Endometrial microvascular endothelial cells (primary cell): ENCODE results near the gene MRPL20. TPM values are rescaled to one million over a fixed set of nuclear protein-coding genes. Genes with fewer than 3 reads are reported as not detected.
"Not testable (repeated sequence)": the region's sequence is repeated elsewhere in the genome, so short reads cannot be mapped to it uniquely, and the experiment has no call there.

Experiments
- in situ Hi-C: cut with HindIII; loops from 2 replicates; pipeline ENCODE4 v1.10.0; 2017; ENCODE audit warnings: low sequenced_read_pairs, low pct_unique_long_range_greater_than_20kb; ENCODE audit errors: inconsistent ontology term
- total RNA-seq: library from RNA; depleted of rRNA; stranded (reverse); fragments of >200 nt; gene quantifications from one replicate; pipeline ENCODE4 v1.2.3, GENCODE V29; 2015; ENCODE audit errors: inconsistent ontology term

MRPL20 gene
- total RNA-seq, 1 donor from 2014 or later: 180 TPM

DNA sequence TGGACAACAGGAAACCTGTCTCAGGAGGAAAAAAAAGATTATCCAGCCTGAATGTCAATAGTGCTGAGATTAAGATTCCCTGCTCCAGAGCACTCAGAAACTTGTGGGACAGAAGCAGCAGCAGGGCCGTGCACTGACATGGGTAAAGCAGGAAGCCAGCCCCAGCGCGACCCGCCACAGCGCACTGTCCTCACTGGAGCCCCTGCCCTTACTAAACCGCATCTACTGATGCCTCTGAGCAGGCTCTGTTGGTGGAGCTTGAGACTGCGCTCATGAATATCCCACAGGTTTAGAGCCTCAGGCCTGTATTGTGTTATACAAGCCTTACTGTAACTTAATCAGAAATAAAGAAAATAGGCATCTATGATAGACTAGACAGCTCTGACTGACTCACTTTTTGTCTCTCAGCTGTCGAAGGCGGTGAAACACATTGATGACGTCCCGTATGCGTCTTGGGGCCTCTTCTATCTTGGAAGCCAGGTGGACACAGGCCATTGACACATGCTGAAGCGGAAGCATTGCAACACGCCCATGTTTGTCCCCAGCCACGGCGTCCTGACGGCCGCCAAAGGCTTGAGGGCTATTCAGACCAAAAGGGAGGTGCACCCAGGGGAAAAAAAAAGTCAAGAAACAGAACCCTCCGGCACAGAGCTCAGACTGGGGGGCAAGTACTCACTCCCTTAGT lies 9.1 kb downstream of the MRPL20 start:
- in situ Hi-C loops: no loop called here

DNA sequence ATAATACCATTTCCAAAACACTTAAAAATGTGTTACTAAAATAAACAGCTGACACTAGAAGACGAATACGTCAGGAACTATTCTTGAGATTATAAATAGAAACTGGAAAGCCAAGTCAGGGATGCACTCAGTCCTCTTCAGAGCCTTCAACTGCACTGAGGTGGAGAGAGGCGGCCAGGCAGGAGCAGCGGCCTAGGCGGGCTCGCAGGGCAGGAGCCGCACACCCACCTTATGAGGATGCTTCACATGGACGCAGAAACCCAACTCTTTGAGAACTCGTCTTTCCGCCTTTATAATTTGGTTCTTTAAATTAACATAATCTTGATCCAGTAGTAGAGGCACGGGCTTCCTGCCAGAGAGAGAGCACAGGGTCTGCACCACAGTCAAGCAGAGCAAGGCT lies 11.9 kb downstream of the MRPL20 start:
- in situ Hi-C loops: no loop called here

DNA sequence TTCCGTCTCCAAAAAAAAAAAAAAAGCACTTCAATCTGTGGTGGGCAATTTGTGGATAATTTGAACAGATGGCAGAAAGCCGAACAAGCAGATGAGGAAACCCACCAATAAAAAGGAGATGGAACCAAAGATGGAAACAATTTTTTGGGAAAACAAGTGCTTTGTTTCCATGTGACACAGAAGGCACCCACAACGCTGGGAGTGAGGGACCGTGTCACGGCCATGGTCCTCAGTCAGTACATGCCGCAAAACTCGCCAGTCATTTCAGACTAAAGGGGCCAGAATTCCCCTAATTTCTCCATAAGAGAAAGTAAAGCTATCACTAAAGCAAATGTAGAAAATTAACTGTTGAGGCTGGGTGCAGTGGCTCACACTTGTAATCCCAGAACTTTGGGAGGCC lies 13.0 kb downstream of the MRPL20 start:
- in situ Hi-C loops: no loop called here

DNA sequence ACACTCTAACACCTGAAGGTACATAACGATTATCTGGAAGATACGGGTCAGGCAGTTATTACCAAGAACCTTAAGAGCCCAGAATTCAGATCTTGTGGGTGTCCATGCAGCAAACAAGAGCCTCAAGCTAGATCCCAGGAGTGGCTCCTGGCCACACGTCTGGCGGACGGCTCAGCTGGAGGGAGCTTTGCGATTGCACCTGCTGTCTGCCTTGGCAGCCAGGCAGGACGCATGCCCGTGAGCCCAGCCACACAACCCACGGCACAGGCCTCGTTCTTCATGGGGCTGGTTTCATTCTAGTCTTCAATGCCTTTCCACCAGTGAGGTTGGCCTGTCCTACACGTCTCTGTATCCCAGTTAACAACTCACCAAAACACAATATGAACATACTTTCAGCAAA lies 13.7 kb downstream of the MRPL20 start:
- in situ Hi-C loops: no loop called here

DNA sequence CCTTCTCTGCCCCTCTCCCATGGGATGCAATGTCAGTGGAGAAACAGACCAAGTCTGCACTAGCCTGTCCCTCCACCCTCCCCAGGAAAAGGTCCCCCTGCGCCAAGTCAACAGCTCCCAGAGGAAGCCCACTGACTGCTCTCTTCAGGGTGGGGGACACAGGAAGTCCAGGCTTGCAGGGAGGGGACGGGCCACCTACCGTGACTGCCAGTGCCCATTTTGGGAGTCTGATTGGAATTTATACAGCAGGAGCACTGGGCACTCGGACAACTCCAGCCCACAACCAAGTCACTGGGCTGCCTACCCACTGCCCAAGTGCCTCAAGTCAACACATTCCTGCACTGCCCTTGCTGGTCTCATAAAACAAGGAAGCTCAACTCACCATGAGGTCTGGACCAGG lies 14.1 kb downstream of the MRPL20 start:
- in situ Hi-C loops: no loop called here

DNA sequence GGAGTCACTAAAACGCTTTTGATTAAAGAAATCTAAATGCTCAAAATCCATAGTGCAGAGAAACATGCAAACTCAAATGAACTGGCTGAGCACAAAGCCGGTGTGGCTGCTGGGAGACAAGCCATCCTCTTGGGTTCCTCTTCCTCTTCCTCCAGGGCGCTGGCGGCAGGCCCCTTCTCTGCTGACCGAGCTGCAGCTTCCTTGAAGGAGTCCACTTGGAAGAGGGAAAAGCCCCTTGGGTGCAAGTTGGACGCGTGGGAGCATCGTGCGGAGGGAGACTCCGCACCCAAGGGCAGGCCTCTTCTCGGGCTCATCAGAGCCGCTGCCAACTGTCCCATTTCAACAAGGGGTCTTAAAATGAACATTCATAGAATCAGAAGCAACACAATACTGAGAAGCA lies 15.9 kb downstream of the MRPL20 start:
- in situ Hi-C loops: no loop called here

DNA sequence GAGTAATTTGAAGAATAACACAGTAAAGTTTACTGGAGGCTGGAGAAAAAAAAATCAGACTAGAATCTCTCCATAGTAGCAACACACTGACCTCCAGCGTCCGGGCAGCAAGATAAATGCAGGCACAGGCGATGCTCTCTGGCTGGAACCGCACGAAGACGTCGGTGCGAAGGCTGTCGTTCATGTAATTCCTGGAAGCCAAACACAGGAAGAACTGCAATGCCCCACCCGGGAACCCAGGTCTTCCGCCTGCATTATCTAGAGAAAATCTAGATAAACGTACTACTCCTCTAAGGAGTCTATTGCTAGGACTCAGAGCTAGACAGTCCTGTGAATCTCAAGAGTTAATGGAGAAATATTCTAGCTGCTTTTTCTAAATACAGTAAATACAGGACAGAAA lies 16.4 kb downstream of the MRPL20 start:
- in situ Hi-C loops: no loop called here

DNA sequence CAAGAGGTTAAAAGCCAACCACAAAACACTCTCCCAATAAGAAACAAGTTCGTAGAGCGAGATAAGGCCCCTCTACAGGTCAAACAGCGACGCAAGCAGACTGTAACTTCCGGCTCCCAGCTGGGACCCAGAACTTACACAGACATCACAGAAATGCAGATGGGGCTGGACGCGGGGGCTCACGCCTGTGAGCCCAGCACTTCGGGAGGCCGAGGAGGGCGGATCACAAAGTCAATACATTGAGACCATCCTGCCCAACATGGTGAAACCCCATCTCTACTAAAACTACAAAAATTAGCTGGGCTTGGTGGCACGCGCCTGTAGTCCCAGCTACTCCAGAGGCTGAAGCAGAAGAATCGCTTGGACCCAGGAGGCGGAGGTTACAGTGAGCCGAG lies 19.0 kb downstream of the MRPL20 start:
- in situ Hi-C loops: no loop called here

DNA sequence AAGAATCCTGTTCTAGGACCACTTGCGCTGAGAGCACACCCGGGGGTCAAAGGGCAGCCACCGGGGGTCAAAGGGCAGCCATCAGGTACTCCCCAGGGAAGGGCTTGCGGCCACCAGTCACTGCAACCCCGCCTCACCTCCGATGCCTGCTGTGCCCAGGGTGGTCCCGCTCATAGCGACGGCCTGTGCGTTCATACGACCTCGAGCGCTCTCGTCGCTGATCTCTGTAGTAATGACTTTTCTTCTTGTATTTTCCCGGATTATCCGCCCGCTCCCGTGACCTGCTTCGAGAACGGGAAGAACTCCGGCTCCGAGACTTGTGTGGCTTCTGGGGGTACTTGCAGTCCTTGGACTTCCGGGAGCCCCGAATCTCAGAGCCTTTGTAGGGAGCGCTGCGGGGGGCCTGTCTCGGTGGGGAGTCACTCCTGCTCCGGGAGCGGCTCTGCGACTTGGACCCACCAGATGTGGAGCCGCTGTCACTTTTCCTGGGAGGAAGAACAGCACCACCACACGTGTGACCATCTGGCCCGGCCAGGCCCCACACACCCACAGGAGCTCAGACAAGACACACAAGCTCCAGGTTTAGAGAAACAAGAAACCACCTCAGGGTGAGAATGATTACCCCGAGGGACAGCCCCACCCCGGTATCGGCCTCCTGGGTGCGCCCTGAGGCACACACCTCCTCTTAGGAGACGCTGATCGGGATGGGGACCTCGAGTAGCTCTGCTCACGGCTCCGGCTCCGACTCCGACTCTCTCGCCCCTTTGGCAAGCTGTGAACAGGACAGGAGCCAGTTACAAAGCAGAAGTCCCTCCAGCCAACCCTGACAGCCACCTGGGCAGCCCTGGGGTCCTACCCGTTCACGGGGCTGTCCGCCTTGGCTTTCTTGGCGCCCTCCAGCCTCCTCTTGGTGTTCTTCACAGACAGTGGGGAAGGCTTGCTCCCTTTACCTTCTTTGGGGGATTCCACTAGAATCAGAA lies 19.7 kb downstream of the MRPL20 start:
- in situ Hi-C loops: no loop called here

DNA sequence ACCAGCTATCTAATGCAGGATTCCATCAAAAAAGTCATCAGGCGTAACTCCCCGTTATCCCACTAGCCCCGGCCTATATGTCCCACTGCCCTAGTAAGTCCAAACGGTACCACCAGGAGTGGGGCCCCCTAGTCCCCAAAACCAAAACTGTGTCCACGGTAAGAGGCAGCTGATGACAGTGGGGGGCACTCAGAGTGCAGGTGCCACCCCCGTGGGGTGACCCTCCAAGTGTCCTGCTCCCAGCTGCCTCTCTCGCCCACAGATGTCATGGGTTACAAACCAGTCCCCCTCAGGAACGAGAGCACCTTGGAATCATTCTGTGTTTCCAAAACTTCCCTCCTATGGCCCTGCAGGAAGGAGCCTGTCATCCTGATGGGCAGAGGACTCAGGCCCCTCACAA lies 21.2 kb downstream of the MRPL20 start:
- in situ Hi-C loops: no loop called here

DNA sequence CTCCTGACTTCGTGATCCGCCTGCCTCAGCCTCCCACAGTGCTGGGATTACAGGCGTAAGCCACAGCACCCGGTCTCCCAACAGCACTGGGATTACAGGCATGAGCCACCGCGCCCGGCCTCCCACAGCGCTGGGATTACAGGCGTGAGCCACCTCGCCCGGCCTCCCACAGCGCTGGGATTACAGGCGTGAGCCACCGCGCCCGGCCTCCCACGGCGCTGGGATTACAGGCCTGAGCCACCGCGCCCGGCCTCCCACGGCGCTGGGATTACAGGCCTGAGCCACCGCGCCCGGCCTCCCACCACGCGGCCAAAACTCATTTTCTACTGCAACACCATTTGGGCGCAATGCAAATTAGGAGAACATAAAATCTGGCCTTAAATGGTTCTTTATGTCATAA lies 21.8 kb downstream of the MRPL20 start:
- in situ Hi-C loops: not testable (repeated sequence)

DNA sequence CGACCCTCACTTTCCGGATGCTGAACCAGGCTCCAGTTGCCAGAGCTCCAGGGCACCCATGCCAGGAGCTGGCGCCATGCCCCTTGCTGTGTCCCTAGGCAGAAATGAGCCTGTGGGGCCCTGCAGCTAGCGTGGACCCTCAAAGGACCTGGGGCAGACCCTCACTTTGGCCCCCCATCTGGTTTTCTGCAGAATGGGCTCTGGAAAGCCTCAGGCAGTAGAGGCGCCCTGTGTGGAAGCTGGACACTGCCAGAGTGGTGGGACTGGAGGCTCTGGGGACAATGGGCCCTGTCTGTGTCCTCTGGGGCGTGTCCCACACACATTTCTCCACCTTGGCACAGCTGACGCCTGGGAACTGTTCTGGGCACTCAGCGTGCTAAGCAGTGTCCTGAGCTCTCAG lies 25.8 kb downstream of the MRPL20 start:
- in situ Hi-C loops: no loop called here

DNA sequence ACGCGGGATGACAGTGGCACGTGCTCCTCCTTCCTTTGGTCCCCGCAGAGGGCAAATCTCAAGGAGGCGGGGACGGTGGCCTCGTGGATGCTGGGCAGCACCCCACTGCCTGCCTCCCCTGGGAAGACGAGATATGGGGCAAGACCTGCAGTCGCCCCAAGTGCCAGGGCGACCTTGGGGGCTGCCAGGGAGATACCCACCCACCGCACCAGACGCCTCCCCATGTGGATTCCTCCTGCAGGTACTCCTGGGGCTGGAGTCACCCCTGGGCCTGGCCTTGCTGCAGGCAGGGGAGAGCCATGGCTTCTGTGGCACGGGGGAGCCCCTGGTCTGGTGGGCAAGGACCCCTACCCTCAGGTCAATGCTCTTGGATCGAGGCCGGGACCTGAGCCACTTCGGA lies 26.2 kb downstream of the MRPL20 start:
- in situ Hi-C loops: no loop called here

DNA sequence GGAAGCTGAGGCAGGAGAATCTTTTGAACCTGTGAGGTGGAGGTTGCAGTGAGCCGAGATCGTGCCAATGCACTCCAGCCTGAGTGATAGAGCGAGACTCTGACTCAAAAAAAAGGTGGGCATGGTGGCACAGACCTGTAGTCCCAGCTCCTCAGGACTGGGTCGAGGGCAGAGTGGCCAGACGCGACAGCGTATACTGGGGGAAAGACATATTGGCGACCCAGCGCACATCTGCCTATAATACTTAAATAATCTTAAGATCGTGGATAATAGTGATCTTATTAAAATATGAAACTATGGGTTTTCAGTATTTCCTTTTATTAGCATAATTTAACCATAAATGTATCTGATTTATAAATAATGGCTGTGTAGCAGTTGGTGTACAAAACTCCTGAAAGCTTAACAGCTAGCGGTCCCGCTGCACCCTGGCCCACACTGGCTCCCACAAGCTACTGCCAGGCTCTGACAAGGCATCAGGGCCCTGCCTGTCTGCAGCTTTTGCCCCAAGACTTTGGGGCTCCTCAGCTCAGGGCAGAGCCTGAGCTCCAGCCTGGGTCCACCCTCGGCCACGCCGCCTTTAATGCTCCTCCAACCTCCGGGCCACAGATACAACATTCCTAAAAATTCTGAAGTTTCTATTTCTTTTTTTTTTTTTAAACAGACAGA lies 29.4 kb downstream of the MRPL20 start:
- in situ Hi-C loops: no loop called here

DNA sequence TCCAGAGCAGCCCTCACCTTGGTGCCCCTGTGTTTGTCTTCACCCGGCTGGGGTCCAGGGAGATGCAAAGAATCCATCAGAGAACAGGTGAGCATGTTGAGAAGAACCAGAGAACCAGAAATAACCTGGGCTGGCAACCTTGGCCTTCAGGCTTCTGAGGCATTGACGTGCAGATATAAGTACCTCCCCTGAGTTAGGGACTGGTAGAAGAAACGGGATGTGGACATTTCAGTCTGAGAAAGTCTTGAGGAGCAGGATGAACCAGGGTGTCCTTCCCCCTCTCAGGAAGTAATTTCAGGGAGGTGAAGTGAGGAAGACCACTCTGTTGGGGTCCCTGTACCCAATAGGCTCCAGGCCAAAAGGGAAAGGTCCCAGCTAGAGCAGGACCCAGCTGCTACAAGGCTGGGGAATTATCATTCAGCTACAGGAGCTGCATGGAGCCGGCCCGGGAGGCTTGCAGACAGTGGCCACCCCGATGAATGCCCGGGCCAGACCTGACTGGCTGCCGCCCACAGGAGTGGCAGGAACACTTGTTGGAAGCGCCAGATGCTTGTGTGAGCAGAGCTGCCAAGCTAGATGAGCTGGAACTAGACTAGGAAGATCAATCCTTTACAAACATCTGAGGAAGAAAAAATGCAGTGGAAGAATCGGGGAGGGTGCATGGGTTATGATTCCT lies 30.4 kb downstream of the MRPL20 start:
- in situ Hi-C loops: no loop called here

DNA sequence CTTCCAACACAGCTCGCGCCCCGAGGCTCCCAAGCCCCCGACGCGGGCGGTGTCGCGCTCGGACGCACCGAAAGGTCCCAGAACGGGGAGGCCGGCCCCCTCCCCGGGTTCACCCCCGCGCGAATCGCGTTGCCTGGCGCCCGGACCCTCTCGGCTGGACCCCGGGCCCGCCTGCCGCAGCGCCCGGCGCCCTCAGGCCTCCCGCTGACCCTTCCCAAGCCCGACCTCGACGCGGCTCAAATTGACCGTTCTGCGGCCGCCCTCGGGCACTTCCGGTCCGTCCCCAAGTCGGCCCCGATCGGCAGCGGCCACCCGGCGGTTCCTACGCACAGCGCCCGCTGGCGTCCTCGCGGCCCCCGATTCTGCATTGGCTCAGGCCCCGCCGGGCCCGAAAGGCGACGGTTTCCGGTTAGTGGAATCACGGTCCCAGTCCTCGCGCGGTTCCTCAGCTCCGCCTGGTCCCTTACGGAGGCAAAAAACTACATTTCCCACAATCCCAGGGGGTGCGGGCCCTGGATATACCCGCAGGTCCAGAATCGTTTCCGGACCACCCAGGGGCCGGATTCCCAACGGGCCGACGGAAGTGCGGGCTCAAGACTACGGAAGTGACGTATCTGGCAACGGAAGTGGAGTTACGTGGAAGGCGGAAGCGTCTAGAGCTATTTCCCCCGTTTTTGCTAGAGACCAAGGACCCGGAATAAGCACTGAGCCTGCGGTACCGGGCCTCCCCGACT lies 32.0 kb downstream of the MRPL20 start, which contains the start of gene AURKAIP1:
TSS of gene AURKAIP1 (minus strand) at position 279 of the 734 bp plus-strand sequence. CDS start 451 bp downstream, outside the sequence.
- in situ Hi-C loops: no loop called here

DNA sequence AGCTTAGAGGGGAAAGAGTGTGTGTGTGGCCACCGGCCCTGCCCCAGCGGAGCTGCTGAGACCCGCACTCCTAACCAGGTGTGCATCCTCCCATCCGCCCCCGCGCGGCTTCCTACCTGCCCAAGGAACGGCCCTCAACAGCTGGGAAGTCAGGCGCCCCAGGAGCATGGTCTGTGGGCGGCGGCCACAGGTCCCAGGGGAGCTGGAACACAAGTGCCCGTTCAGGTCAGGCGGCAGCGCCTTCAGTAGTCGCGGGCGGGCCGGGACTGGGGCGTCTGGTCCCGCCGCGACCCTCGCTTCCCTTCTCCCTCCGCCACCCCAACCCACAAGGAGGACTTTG lies 32.5 kb downstream of the MRPL20 start:
- in situ Hi-C loops: no loop called here

DNA sequence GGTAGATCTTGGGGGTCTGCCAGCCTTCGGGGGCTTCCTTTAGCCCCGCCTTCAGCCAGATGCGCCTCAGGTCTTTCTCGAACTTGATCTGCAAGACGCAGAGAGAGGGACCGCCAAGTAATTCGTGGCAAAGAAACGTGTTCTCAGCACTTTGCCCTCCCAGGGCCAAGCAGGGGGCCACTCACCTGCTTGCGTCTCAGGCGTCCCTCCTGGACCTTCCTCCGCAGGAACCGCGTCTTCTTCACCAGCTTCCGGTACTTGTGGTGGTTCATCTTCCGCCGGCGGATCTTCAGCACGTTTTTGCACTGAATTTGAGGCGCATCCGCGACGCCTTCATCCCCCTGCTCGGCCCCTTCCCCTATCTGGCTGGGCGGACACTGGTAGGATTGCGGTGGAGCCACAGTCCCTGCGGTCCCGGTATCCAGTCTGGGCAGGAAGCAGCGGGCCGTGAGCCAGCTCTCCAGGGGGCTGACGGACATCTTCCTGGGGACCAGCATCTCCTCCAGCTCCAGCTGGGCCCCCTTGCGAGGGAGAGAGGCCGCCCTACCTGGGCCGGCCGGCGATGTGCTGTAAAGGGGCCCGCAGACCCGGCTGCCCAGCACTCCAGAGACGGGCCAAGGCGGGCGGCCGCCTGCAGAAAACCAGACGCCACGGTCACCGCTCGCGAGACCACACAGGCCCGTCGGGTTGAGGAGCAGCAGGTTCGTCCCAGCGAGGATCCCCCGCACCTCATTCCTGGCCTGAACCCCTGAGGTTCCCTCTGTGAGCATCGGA lies 33.1 kb downstream of the MRPL20 start:
- in situ Hi-C loops: no loop called here
